Measurements from ENCODE around the gene THBS1. TPM values are rescaled to one million over a fixed set of nuclear protein-coding genes. Genes with fewer than 3 reads are reported as not detected.

THBS1 gene
- total RNA-seq, 1 donor from 2014 or later: 171 TPM

GRCh38 chr15:39574427-39574826 is 6.5 kb upstream of the THBS1 start:
- no peak for DNase-seq

- no peak for DNase-seq
These were observed 5.7 kb upstream of the THBS1 start for GRCh38 chr15:39575180-39575579.

GRCh38 chr15:39578851-39579486 is 1.9 kb upstream of the THBS1 start:
- no peak for DNase-seq

GRCh38 chr15:39579487-39580116 is 1.3 kb upstream of the THBS1 start:
- DNase-seq: no peak

- DNase-seq: peak; percentile 77
These were observed 778 bp upstream of the THBS1 start for GRCh38 chr15:39580117-39580484.

- no peak for DNase-seq
These were observed 438 bp downstream of the THBS1 start for GRCh38 chr15:39581242-39581792.

DNA sequence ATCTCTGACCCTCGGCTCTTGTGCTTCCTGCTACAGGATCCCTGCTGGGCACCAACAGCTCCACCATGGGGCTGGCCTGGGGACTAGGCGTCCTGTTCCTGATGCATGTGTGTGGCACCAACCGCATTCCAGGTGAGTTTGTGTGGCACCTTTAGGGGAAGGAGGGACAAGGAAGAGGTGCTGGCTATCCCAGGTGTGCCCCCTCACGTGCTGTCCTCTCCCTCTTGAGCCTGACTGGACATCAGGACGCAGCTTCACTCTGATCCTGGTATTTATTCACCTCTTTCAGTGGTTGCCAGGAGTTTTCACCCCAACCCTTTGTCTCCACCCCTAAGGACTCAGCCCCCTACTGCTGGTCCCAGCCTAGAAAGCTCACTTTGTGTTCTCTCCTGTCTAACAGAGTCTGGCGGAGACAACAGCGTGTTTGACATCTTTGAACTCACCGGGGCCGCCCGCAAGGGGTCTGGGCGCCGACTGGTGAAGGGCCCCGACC is 960 bp downstream of the THBS1 start:
- no peak for DNase-seq

DNA sequence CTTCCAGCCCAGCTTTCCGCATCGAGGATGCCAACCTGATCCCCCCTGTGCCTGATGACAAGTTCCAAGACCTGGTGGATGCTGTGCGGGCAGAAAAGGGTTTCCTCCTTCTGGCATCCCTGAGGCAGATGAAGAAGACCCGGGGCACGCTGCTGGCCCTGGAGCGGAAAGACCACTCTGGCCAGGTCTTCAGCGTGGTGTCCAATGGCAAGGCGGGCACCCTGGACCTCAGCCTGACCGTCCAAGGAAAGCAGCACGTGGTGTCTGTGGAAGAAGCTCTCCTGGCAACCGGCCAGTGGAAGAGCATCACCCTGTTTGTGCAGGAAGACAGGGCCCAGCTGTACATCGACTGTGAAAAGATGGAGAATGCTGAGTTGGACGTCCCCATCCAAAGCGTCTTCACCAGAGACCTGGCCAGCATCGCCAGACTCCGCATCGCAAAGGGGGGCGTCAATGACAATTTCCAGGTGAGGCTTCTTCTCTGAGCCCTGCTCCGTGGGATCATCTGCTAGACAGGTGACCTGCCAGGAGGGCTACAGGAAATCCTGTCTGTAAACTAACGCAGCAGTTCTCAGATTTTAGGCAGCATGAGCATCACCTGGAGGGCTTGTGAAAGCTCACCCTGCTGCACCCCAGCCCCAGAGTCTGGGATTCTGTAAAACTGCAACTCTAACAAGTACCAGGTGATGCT is 1.6 kb downstream of the THBS1 start:
- no peak for DNase-seq

DNA sequence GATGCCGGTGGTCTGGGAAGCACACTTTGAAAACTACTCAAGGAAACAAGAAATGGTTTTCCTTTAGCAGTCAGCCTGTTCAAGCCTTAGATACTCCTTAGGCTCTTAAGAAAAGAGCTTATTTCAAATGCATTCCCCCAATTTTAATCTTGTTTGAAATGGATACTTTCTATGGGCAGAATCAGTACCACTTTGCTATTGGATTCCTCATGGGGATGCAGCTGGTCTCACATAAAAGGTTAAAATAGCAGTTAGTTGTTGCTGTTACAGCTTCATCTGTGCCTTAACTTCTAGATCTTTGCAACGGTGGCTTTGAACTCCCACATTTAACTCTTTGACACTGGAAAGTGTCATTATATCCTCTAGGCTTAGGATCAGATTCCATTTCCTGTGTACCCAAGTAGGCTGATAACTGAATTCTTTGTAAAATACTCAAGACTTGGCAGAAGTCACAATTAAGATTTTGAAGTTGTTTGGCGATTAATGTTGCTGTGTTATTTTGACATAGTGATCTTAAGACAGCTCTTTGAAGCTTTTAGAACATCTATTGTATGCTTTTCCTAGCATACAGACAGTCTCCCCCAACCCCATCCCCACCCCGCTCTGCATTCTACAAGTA is 2.2 kb downstream of the THBS1 start:
- no peak for DNase-seq

DNA sequence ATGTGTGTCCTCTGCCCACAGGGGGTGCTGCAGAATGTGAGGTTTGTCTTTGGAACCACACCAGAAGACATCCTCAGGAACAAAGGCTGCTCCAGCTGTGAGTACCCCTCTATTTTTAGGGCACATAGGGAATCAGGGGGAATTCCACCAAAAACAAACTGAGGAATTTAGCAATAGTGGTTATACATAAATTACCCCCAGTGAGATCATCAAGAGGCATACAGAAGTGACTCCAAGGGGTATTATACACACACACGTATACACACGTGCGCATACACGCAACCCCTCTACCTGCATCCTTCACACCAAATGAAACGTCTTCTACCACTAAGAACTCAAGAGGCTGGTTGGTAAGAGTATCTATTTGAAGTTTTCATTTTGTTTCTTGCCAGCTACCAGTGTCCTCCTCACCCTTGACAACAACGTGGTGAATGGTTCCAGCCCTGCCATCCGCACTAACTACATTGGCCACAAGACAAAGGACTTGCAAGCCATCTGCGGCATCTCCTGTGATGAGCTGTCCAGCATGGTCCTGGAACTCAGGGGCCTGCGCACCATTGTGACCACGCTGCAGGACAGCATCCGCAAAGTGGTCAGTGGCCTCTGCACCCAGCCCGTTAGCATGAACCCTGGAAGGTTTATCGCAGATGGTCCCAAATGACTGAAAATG is 2.9 kb downstream of the THBS1 start:
- DNase-seq: no peak

- no peak for DNase-seq
These were observed 3.4 kb downstream of the THBS1 start for GRCh38 chr15:39584266-39584659.

- no peak for DNase-seq
These were observed 3.9 kb downstream of the THBS1 start for GRCh38 chr15:39584662-39585388.

DNA sequence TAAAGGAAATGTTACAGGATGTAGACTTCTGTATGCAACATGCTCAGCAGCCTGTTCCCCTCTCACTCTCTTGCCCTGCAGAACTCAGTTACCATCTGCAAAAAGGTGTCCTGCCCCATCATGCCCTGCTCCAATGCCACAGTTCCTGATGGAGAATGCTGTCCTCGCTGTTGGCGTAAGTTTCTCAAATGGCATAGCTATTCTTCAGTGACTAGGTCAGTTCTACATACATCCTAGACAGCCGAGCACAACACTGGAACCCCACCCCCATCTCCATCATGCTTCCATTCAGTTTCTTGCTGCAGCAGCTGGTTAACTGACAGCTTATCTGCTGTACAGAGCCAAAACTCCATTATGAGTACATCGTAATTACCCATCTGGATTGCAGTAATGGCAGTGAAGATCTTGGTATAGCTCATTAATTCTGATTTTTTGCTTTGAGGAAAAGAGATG is 4.5 kb downstream of the THBS1 start:
- no peak for DNase-seq

DNA sequence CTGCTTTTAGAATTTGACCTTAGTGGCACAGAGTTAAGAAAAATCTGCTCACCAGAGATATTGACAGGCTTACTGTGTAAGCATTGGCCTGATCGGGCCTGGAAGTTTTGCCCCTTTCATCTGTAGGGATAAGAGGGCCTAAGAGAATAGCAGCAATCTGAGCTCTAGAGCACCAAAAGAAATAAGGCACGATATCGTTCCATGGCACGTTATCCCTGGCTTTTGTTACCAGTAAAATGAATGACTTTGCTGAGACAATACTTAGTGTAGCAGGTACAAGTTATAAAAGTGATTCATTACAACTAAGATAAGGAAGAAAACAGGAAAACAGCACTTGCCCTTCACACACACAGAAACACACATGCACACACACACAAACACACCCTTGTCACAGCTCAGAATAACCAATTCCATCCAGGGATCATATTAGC is 5.0 kb downstream of the THBS1 start:
- no peak for DNase-seq

- DNase-seq: no peak
These were observed 5.7 kb downstream of the THBS1 start for GRCh38 chr15:39586387-39587095.

- no peak for DNase-seq
These were observed 6.3 kb downstream of the THBS1 start for GRCh38 chr15:39587096-39587721.

GRCh38 chr15:39587731-39588530 is 7.1 kb downstream of the THBS1 start:
- DNase-seq: no peak

DNA sequence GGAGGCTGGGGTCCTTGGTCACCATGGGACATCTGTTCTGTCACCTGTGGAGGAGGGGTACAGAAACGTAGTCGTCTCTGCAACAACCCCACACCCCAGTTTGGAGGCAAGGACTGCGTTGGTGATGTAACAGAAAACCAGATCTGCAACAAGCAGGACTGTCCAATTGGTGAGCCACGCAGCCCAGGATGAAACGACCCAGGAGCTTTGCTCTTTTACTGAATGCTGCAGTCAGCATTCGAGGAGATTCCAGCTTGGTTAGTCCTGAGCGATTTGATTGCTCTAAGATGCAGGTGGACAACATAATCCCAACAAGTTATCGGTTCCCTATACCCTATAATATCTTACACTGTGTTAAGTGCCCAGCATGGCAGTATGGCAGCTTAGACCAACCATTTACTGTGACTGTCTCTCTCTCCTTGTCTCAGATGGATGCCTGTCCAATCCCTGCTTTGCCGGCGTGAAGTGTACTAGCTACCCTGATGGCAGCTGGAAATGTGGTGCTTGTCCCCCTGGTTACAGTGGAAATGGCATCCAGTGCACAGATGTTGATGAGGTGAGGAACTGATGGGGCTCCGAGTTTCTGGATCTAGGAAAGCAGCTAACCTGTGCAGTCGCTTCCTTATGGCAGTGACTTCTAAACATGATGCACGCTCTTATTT is 7.8 kb downstream of the THBS1 start:
- no peak for DNase-seq

Data from occipital lobe (tissue), 2 donors.